Activated CD8-positive, alpha-beta memory T cell treated with anti-CD3 and anti-CD28 coated beads for 36 hours (primary cell): ENCODE data around the gene C2orf68. TPM values are rescaled to one million over a fixed set of nuclear protein-coding genes. Genes with fewer than 3 reads are reported as not detected.

ENCODE experiments used
- CTCF ChIA-PET: fragments of 350-600 bp; sonication (Branson Sonifier 250); formaldehyde crosslinking; loops from one replicate; lab custom pipeline; 2021; ENCODE audit warnings: antibody characterized with exemption; lab: Charles Lee
- POLR2A ChIA-PET: fragments of 350-600 bp; sonication (Branson Sonifier 250); formaldehyde crosslinking; loops from one replicate; lab custom pipeline; 2021; ENCODE audit warnings: antibody characterized with exemption; lab: Charles Lee
- total RNA-seq, 2 experiments: library from RNA; stranded (reverse); gene quantifications; one replicate each; pipeline ENCODE4 v1.2.3, GENCODE V29; 2021

The C2orf68 gene
- total RNA-seq, 2 experiments from 2014 or later = 23.7 to 27.0 TPM

- POLR2A ChIA-PET = interaction anchor here (0.6 to 1.8 kb wide), 4 partner anchors 9 to 66 kb away, joined by 3 to 9 read pairs (median 6); partner anchors contain the start of genes MAT2A and RNF181
- CTCF ChIA-PET = interaction anchor here (0.6 to 2.4 kb wide), 5 partner anchors 9 to 237 kb away, joined by 3 to 7 read pairs (median 3); no protein-coding TSS in a partner anchor
Measured at GRCh38 chr2:85604568-85605339, 7.1 kb downstream of the C2orf68 start.

GRCh38 chr2:85604133-85604444 lies 7.8 kb downstream of the C2orf68 start:
- POLR2A ChIA-PET = interaction anchor here (0.6 to 1.8 kb wide), 2 partner anchors 43 to 65 kb away, joined by 7 read pairs; partner anchors contain the start of genes GGCX and MAT2A
- CTCF ChIA-PET = interaction anchor here (0.6 to 2.4 kb wide), 4 partner anchors 8 to 236 kb away, joined by 3 to 7 read pairs (median 4); no protein-coding TSS in a partner anchor

- ChIA-PET CTCF (interaction anchor here (1.0 to 2.4 kb wide), 4 partner anchors 8 to 17 kb away, joined by 3 to 7 read pairs (median 4); partner anchors contain the start of gene C2orf68), POLR2A (interaction anchor here (0.5 to 1.8 kb wide), 5 partner anchors 9 to 233 kb away, joined by 3 to 7 read pairs (median 6); partner anchors contain the start of genes C2orf68 and MAT2A)
Measured at GRCh38 chr2:85602476-85603234, 9.2 kb downstream of the C2orf68 start, which contains the start of gene TMEM150A. TSS of gene TMEM150A (minus strand) at chr2:85602698. CDS start at chr2:85601948, 750 bp downstream.

GRCh38 chr2:85601771-85602475 lies 9.9 kb downstream of the C2orf68 start:
- CTCF ChIA-PET = interaction anchor here (1.0 to 2.4 kb wide), 4 partner anchors 10 to 63 kb away, joined by 3 to 4 read pairs (median 4); partner anchors contain the start of genes C2orf68, MAT2A and VAMP8
- POLR2A ChIA-PET = interaction anchor here (0.6 to 1.3 kb wide), 3 partner anchors 10 to 26 kb away, joined by 3 to 7 read pairs (median 5); partner anchors contain the start of gene C2orf68

- CTCF ChIA-PET = interaction anchor here (1.0 to 1.1 kb wide), 3 partner anchors 11 to 62 kb away, joined by 3 to 4 read pairs (median 4); partner anchors contain the start of genes C2orf68, MAT2A and VAMP8
Measured at GRCh38 chr2:85600951-85601770, 10.7 kb downstream of the C2orf68 start.

GRCh38 chr2:85600235-85600575 lies 11.7 kb downstream of the C2orf68 start:
- POLR2A ChIA-PET = interaction anchor here (0.5 kb wide), 1 partner anchor 13 kb away, joined by 3 read pairs; no protein-coding TSS in a partner anchor
- CTCF ChIA-PET = no interaction called here

More at GRCh38 chr2:85600951-85601770, 10.7 kb downstream of the C2orf68 start:
- POLR2A ChIA-PET = interaction anchor here (0.6 to 1.3 kb wide), 2 partner anchors 14 to 26 kb away, joined by 3 to 7 read pairs; no protein-coding TSS in a partner anchor

GRCh38 chr2:85599468-85600234 lies 12.2 kb downstream of the C2orf68 start:
- POLR2A ChIA-PET = interaction anchor here (0.5 kb wide), 1 partner anchor 14 kb away, joined by 3 read pairs; no protein-coding TSS in a partner anchor
- CTCF ChIA-PET = no interaction called here

GRCh38 chr2:85598594-85599340 lies 13.1 kb downstream of the C2orf68 start:
- CTCF ChIA-PET = no interaction called here
- POLR2A ChIA-PET = no interaction called here

- POLR2A ChIA-PET = no interaction called here
- CTCF ChIA-PET = no interaction called here
Measured at GRCh38 chr2:85597241-85597640, 14.6 kb downstream of the C2orf68 start.

- ChIA-PET POLR2A (interaction anchor here (1.9 kb wide), 1 partner anchor 12 kb away, joined by 12 read pairs; the partner anchor contains the start of gene VAMP5), CTCF (interaction anchor here (1.0 kb wide), 1 partner anchor 8 kb away, joined by 3 read pairs; no protein-coding TSS in a partner anchor)
Measured at GRCh38 chr2:85596486-85597143, 15.3 kb downstream of the C2orf68 start.

GRCh38 chr2:85596026-85596333 lies 15.9 kb downstream of the C2orf68 start:
- POLR2A ChIA-PET = interaction anchor here (0.9 to 1.9 kb wide), 3 partner anchors 9 to 15 kb away, joined by 3 to 12 read pairs (median 3); partner anchors contain the start of gene VAMP5
- CTCF ChIA-PET = interaction anchor here (1.0 to 1.6 kb wide), 4 partner anchors 9 to 21 kb away, joined by 3 to 6 read pairs (median 3); partner anchors contain the start of genes C2orf68 and VAMP8

- ChIA-PET POLR2A (interaction anchor here (0.7 to 1.9 kb wide), 8 partner anchors 10 to 162 kb away, joined by 3 to 12 read pairs (median 5); partner anchors contain the start of genes C2orf68, GGCX, MAT2A and VAMP5), CTCF (interaction anchor here (0.6 to 1.8 kb wide), 7 partner anchors 9 to 285 kb away, joined by 3 to 7 read pairs (median 3); partner anchors contain the start of genes C2orf68 and VAMP8)
Measured at GRCh38 chr2:85595301-85596025, 16.4 kb downstream of the C2orf68 start, which contains the start of gene RNF181. TSS of gene RNF181 (plus strand) at chr2:85595745. CDS start at chr2:85595764, 19 bp downstream.

GRCh38 chr2:85594715-85595300 lies 17.1 kb downstream of the C2orf68 start:
- ChIA-PET CTCF (interaction anchor here (0.6 to 1.8 kb wide), 7 partner anchors 9 to 511 kb away, joined by 3 to 7 read pairs (median 3); partner anchors contain the start of genes C2orf68, POLR1A, PTCD3 and VAMP8), POLR2A (interaction anchor here (0.7 to 1.9 kb wide), 8 partner anchors 10 to 161 kb away, joined by 3 to 12 read pairs (median 5); partner anchors contain the start of genes C2orf68, GGCX, MAT2A and VAMP5)

- CTCF ChIA-PET = no interaction called here
- POLR2A ChIA-PET = interaction anchor here (0.6 to 0.7 kb wide), 2 partner anchors 11 to 12 kb away, joined by 3 to 7 read pairs; no protein-coding TSS in a partner anchor
Measured at GRCh38 chr2:85593023-85593422, 18.8 kb downstream of the C2orf68 start.
